Nucleus accumbens (tissue), 56 donors: ENCODE results near the gene ABAT.
"Not testable (repeated sequence)": the region's sequence is repeated elsewhere in the genome, so short reads cannot be mapped to it uniquely, and the experiment has no call there.

ENCODE experiments used
- DNase-seq, 56 donors: peaks; one replicate each; lab custom pipeline; 2025; lab: John Stamatoyannopoulos, UW

The ABAT gene

DNA sequence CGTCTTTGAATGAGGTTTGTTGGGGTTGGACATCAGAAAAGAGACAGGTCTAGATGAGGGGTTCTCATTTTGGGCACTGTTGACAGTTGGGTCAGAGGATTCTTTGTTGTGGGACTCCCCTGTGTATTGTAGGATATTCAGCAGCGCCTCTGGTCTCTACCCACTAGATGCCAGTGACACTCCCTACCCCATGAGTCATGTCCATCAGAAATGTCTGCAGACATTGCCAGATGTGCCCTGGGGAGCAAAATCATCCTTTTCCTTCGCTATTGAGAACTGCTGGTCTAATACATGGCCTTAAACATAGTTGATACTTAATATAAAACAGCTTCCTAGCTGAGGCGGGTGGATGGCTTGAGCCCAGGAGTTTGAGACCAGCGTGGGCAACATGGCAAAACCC lies 3.1 kb downstream of the ABAT start:
- no peak for DNase-seq

DNA sequence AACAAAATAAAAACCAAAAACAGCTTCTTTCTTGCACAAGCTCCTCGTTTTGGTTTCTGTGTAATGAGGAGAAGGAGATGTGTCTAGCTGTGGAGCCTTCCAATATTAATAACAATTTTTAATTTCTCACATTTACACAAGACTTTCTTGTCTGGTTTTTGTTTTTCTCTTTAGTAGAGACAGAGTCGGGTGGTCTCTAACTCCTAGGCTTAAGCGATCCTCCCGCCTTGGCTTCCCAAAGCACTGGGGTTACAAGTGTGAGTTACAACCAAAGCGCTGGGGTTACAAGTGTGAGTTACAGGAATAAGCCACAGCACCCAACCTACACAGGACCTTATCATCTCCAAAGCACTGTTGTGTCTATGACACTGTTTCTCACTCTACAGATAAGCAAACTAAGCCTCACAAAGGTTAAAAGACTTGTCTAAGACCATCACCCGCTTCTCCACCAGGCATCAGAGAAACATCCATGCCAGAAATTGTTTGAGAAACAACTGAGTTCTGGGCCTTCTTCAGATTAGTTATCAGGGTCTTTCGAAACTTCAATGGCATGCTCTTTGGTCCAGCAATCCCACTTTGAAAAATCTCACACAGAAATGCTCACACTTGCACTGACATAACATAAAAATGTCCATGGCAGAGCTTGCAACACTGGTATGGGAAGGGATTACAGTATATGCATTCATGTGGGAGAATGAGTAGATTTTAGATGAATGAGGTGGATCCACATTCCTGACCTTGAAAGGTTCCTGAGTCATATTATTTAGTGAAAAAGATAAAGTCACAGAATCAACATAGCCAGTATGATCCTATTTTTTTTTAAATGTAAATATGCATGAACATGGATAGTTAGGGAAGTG lies 3.9 kb downstream of the ABAT start:
- no peak for DNase-seq

DNA sequence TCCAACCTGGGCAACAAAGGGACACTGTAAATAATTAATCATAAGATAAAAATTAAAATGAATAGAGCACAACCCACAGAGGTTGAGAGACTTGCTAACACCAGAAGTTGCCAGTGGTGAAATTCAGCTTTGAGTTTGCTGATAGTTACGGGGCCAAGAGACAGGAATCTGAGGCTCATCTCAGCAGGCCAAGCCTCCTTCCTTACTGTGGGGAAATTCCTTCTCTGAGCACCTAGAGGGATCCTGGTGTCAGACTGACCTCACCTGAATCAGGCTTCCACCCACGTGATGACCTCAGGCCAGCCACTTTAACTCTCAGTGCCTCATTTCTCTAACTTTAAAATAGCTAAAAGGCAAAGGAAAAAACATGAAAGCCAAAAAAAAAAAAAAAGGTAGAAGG lies 4.7 kb downstream of the ABAT start:
- DNase-seq: no peak

DNA sequence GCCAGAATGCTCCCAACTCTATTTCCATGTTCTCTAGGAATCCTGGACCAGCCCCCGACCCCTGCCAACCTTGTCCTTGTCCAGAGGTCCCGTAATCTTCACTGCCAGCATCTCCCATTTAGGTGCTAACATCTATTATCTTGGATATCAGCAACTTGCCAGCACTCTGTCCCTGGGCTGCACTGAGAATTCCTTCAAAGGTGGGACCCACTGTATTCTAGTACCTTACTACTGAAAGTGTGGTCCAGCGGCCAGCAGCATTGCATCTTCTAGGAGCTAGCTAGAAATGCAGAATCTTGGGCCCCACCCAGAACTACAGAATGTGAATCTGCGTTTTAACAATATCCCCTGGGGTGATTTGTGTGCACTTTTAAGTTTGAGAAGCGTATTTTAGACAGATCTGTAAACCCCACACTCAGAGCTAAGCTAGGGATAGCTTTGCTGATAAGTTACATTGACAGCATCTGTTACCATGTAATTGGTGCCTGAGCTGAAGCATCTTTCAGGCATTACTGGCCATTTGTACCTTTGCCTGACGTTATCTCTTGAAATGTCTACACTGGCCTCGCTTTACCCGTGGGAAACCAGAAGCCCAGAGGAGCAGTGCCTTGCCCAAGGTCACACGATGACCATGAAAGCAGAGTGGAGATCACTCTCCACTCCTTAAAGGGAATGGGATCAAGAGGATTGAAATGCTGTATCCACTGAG lies 8.3 kb downstream of the ABAT start:
- no peak for DNase-seq

DNA sequence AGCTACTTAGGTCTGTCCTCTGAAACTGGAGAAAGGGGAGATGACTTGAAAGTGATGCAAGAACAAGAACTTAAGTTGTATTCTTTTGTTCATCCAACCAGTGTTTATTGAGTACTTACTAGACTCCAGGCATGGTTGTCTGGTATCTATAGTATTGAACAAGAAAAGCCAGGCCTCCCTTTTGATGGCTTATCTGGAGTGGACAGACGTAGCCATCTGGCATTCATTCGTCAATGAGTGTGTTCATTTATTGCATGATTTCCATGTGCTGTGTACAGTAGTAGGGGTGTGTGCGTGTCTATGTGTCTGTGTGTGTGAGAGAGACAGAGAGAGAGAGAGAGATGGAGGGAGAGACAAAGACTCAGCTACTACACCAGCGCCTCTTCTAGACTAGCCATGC lies 9.2 kb downstream of the ABAT start:
- no peak for DNase-seq

DNA sequence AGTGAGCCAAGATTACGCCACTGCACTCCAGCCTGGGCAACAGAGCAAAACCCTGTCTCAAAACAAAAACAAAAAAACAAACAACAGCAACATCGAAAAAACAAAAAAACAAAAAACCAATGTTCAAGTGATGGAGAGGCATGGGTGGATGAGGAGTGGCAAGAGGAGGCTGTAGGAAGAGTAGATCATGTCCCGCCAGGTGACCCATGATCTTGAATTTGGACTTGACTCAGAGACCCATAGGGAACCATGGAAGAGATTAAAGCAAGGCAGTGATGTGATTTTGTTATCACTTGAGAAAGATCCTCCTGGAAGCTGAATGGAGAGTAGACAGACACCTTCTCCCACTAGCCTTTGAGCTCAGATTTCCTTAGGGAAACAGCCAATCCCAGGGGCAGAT lies 11.2 kb downstream of the ABAT start:
- no peak for DNase-seq

DNA sequence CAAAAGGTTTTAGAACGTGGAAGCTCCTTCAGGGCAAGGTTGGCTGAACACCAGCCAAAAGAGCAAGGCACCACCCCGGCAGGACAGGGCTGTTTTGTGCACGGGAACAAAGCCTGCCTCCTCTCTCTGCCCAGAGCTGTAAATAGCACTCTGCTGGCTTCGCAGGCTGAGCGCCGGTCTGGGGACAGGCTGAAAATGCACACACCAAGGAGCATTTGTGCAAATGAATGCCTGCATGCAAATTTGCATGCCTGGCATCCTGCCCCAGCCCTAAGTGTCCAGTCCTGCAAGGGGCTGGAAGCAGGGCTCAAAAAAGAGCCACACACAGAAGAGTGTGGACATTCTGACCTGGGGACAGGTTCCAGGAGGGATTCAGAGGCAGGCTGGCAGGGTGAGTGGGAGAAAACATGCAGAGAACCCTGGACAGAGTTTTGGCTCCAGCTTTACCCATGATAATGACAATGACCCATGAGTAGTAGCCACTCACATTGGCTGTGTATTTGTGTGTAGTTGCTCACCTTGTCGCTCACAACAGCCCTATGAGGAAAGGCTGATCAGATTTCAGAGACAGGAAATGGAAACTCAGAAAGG lies 11.7 kb downstream of the ABAT start:
- peak in 40 of 56 donors; percentile 2 to 67 (median 22) for DNase-seq

DNA sequence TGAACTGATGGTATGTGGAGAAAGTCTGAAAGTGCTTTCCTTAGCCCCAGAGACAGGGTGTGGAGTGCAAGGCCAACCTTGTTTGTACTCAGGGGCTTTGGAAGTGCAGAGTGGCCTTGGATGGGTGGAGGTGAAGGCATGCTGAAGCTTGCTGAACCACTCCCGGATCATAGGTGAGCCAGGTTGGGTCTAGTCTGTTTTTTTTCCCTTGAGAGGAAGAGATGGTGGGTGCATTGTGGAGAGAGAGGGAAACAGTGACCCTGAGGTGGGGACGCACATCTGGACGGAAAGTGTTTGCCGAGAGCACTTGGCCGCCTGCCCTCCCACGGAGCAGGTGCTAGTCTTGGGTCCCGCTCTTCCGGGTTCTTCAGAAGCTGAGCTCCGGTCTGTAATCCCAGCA lies 12.5 kb downstream of the ABAT start:
- no peak for DNase-seq

DNA sequence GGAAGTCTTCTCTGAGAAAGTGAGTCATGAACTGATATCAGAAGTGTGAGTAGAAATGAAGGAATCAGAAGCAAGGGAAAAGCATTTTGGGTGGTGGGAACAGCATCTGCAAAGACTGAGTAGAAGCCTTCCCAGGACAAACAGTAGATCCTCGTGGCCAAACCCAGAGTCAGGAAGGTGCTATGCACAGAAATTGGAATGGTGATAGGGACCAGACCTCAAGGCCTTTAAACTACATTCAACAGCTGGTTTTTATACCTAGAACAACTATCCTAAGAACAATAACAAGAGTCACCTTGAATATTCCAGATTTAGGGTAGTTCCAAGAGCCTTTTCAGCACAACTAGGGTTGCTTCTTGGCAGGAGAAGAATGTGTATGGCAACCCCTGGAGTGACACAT lies 15.3 kb downstream of the ABAT start:
- no peak for DNase-seq

DNA sequence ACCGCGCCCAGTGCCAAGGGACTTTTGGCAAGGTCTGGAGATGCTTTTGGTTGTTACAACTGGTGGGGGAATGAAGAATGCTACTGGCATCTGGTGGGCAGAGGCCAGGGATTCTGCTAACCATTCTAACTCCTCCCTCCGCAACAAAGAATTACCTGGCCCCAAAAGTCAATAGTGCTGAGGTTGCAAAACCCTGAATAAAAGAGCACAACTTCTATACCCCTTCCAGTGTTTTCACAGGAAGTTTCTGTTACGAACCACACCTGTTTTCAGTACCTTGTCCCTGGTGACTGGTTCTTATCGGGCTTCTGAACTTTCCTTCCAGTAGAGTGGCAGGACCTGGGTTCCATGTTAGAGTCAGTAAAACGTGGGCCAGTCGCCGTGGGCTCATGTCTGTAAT lies 17.3 kb downstream of the ABAT start:
- DNase-seq: no peak

DNA sequence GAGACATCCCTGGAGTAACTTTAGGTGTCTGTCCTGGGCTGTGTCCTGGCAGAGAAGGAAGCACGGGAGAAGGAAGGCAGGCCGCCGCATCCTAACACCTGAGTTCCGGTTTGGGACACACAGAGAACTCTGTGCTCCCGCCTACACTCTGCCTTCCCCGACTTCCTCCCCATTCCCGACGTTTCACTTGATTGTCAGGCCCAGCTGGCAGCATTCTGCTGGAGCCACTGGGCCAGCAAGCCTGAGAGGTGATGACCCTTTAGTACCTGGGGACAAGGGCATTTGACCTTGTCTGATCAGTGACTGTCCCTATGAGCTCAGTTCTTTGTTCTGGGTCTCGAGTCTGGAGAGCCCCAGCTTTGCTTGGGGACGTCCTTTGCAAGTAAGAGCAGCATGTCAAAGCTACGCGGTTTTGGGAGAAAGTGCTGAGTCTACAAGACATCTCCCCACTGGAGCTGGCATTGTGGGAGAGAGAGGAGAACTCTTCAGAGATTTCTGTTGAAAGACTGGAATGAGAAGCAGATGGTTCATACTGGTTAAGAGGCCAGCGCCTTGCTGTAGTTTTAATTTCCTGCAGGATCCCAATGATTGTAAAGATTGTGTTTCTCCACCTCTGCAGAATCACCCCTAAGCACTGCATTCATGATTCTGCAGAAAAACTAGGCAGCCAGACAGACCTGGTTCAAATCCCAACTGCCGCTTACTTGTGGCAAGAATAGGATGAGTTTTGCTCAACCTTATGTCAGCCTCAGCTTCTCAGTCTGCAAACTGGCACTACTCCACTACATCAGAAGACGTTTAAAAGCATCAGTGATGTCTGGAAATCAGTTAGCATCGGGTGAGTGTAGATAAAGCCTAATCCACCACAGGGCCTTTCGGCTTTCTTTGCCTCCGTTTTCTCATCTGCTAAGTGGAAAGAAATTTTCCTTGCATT lies 20.6 kb downstream of the ABAT start:
- DNase-seq: no peak

DNA sequence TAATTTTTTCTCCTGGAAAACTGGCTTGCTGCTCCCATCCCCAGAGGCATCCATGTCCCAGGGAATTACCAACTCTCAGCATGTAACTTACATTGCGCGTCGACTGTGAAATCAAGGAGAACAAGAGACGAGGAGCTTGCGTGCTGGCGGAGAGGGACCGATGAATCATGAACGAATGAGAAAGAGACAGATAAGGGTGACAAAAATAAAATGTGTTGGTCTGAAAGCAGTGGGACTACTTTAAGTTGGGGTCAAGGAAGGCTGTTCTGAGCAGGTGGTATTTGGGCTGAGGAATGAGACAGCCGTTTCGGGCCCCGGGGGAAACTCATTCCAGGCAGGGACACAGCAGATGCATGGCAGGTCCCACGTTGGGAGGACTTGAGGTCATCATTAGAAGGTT lies 22.5 kb downstream of the ABAT start:
- DNase-seq: no peak

DNA sequence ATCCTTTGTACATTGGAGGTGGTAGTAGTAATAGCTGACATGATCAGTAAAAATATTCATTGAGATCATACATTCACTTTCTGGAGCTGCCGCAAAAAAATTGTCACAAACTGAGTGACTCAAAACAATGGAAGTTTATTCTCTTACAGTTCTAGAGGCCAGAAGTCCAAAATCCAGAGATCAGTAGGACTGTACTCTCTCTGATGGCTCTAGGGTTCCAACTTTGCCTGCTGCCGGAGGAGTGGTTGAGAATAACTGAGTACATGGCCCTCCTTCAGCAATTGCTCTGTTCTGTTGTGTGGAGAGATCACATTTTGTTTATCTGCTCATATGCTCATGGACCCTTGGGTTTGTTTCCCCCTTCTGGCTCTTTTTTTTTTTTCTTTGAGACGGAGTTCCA lies 23.5 kb downstream of the ABAT start:
- DNase-seq: no peak

DNA sequence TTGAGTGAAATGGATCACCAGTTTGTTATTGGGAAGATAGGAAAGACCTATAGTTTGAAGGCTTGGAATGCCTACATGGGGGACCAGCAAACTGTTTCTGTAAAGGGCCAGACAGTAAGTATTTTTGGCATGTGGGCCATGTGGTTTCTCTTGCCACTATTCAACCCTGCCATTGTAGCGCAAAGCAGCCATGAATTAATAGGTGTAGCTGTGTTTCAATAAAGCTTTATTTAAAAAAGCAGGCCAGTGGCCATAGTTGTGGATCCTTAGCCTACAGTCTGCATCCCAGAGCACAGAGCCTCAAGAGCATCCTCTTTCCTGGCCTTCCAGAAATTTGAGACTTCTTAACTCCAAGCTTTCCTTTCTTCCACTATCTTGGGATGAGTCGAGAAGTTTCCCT lies 29.3 kb downstream of the ABAT start:
- no peak for DNase-seq

DNA sequence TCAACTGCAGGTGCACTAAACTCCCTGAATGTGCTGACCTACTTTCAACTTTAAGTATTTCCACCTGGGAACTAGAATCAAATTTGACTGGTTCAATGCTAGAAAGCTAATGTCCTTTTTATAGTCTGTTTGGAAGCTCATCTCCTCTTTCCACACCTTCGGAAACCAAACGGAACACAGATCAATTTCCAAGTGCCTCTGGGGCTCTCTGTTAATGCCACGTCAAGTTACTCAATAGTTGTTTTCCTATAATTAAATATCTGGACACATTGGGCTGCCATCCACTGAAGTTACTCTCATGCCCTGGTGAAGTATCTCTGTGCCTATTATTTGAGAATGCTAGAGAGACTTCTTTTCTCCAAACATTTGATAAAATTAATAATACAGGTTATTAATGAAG lies 29.7 kb downstream of the ABAT start:
- DNase-seq: no peak

DNA sequence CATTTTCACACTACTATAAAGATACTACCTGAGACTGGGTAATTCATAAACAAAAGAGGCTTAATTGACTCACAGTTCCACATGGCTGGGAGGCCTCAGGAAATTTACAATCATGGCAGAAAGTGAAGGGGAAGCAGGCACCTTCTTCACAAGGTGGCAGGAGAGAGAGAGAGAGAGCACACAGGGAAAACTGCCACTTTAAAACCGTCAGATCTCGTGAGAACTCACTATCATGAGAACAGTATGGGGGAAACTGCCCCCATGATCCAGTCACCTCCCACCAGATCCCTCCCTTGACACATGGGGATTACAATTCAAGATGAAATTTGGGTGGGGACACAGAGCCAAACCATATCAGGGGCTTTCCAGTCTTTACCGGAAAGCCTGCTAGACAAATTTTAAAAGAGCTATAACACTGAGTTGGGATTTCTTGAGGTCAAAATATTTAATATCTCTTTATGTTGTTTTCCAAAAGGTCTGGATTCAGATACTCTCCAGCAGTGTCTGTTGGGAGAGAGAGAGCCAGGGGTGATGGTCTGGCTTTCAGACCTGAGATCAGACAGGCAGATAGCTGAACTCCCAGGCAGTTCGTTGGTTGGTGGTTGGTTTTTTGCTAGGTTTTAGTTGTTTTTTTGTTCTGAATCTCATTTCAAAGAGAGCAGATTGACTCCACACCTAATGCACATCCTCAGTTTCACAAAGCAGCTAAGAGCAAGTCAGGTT lies 30.8 kb downstream of the ABAT start:
- DNase-seq: not testable (repeated sequence)

DNA sequence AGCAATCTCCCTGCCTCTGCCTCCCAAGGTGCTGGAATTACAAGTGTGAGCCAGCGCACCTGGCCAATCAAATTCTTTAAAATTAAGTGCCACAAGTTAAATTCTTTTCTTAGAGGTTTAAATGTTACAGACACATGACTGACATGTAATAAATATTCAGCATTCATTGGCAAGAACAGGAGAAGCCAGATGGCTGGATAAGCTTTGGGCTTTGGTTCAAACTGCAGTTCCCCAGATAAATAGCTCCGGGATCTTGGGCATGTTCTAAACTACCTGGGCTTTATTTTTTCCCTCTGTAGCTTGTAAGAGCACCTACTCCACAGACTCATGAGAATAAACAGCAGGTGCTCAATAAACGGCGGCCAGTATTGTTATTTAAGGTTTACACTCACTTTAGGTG lies 34.1 kb downstream of the ABAT start:
- DNase-seq: no peak

DNA sequence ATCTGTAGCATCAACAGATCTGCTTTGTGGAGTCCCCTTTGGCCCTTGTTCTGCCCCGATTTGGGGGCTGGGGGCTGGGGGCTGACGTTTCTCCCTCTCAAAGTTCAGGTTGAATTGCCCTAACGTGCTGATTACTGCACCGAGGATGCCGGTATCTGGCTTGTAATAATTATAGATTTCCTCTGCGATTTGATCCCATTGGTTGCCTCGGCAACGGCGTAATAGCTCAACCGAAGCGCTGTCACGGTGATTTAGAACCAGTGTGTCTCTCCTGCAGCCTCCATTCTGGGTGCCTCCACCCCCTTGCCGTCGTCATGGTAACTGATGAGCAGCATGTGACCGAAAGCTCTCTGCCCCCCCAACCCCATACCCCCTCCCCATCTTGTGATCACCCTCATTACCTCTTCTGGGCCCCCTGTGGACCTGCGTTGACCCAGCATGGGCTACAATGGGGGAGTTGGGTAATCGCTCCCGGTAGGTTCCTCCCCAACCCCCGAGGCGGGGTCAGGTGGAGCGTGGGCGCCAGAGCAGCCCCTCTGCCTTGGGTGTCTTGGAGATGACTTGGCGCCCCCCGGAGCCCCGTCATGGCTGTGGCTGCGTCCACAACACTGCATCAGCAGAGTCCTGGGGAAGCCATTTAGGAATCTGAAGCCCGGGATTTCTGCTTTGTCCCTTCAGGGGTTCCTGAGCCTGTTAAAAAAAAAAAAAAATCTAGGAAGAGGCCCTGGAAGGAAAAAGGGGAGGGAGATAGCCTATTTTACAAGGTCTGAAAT lies 38.4 kb downstream of the ABAT start:
- peak in 48 of 56 donors; percentile 2 to 92 (median 57) for DNase-seq

DNA sequence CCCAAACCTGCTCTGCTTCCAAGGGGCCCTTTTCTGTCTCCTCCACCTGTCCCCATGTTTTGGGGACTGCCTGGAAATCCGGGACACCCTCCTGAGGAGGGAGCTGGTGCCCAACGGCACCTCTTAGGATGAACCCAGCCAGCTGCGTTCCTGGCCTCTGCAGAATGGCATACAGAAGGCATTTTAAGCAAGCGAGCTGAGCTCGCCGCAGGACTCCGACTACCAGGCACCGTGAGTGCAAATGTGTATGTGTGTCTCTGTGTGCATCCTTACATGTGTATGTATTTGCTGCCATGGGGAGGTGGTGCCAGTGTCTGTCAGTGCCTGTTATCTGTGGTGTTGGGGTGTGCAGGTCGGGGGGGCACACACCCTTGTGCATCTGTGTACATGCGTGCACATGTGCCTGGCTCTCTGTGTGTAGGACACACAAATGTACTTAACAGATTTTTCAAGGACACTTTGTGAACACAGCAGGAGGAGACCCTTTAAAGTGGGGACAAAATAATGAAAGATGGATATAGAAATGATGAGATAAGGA lies 39.3 kb downstream of the ABAT start:
- DNase-seq: peak in 26 of 56 donors; percentile 1 to 66 (median 29)
